Fibroblast of skin of scalp (primary cell): Measurements from ENCODE around the gene GRAMD1B.
A peak's percentile ranks its signal among the peaks of the same experiment; 100 is the strongest.
"Not testable (repeated sequence)": the region's sequence is repeated elsewhere in the genome, so short reads cannot be mapped to it uniquely, and the experiment has no call there.

Experiments
- DNase-seq: peaks from one replicate; pipeline ENCODE4 v3.0.0-alpha.2; 2013

GRAMD1B gene

DNA sequence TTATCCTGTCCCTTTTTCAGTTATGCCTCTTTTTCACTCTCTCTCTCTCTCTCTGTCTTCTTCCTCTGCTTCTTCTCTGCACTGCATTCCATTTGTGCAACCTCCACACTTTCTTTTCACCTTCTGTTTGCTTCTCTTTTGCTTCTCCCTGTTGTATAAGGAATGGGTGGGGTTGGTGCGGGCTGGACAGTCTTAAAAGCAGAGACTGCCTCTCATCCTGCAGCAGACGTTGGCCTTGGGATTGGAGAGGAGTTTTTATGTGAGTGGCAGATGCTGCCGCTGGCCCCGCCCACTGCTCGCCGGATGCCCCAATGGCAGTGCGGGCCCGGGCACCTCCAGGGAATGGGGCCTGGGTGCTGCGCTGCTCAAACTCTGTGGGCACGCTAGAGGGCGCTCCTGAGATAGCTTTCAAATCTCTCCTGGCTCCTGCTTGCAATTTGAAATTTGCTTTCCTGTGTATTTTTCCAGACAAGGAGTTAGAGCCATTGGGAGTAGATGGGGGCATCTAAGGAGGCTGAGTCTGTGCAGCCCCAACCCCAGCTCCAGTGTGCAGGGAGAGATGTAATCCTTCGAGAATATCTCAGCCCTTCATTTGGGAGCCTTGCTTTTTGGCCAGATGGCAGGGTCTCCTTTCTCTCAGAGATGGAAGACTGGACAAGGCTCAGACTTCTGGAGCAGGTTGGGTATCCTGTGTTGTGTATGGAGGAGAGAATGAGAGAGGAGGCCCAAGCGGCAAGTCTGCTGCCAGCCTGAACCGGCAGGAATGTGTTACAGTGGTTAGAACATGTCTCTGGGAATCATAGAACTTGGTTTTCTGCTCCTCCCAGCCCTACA is 81.2 kb downstream of the GRAMD1B start:
- DNase-seq, result peak; percentile 91

DNA sequence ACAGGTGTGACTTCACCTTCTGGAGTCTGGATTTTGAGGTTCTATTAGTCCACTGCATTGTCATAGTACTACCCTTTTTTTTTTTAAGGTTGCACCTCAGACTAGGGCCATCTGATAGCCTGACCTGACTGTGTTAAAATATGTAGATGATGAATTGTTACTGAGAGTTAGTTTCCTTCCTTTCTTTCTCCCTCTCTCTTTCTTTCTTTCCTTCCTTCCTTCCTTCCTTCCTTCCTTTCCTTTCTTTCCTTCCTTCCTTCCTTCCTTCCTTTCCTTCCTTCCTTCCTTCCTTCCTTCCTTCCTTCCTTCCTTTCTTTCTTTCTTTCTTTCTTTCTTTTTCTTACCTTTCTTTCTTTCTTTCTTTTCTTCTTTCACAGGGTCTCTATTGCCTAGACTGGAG is 83.2 kb downstream of the GRAMD1B start:
- not testable (repeated sequence) for DNase-seq

DNA sequence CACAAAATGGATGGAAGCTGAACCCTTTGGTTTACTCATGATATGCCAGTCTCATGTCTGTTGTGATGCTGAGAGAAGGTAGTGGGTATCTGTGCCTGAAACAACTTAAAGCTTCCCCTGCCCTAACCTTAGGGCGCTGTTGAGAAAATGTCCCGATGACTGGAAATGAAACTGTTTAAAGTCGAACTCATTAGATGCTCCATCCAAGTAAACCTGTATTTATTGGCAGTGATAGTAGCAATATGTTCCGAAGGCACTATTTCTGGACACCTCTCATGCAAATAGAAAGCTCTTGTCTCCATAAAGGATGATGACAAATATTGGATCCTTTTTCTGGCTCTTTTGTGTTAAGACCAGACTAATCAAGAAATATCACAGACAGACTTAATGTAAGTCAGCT is 86.2 kb downstream of the GRAMD1B start:
- DNase-seq, result no peak

DNA sequence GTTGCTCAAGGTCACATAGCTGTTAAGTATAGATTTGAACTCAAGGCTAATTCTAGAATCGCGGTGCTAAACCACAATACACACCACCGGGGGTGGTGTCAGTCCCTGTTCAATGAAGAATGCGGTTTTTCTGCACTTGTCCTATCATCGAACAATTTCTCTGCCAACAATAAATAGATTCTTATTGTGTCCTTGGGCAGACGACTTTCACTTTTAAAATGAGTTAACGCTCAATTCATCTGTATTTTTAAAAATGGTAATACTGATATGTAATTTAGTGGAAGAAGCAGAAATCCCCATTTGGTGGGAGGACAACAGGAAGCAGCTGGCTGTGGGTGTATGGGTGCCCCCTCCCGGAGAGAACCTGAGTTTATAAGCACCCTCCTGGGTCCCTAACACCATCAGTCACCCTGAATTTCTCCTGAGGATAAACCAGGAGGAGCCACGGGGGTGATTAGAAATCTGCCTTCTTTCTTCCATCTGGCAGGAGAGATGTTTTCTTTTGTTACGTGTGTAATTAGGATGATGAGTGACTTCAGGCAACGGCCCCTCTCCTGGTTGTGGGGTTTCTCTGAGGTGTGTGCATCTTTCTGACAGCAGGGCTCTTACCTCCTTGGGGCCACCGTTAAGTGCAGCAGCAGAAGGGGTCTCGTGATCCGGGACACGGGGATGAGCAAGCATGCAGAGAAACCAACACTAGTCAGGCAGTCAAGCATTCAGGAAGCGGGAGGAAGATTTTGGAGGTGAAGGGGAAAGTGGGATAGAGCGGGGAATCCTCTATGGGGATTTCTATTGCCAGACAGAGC is 87.7 kb downstream of the GRAMD1B start:
- DNase-seq, result no peak

DNA sequence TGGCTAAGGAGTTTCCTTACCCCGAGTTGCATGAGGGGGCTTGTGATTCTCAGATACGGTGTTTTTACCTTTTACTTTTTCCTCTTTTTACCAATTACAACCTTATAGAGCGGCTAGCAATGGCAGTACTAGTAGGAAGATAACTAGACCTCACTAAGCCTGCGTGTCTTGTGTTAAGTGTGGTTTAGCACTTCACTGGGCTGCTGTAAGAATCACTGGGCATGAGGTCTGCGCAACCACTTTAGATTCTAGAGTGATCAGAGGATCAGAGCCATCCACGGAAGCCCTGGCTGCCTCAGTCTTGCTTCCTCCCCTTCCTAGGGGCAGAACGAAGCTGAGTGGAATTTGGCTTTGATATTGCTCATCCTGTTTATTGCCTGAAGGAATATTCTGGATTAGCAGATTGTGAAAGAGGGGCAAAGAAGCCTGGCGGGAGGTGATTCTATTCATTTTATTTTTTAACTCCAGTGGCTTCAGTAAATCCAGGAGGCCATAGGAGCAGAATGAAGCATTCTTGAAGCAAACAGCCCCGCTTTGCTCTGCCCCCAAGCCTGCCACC is 88.5 kb downstream of the GRAMD1B start:
- no peak for DNase-seq

DNA sequence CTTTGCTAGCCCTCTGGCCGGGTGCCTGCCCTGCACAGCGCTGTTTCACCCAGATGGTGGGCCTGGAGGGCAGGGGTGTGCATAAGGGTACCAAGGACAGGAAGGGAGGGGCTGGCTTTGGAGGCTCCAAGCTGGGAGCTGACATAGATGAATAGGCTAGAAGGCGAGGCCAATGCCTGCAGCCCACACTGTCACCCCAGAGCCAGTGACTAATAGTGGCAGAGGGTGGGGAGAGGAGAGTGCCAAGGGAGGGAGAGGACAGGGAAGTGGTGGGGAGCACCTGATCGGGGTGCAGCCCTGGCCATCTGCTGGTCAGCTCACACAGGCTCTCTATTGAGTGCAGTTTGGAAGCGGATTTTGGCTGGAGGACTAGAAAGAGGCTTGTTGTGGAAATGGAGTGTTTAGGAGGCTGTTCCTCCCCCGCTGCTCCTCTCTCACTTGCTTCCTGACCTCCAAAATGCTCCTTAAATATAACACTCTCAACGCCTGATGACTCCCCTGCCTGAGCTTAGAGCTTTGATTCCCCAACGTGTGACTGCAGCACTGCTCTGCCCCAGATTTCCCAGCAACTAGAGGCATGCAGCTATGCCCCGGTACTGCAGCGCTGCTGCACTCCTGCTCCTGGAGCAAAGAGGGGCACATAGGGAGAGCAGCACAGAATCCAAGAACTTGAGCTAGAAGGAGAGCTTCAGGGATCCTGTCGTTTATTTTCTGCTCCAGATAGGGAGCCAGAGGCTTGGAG is 89.2 kb downstream of the GRAMD1B start:
- DNase-seq, result no peak

DNA sequence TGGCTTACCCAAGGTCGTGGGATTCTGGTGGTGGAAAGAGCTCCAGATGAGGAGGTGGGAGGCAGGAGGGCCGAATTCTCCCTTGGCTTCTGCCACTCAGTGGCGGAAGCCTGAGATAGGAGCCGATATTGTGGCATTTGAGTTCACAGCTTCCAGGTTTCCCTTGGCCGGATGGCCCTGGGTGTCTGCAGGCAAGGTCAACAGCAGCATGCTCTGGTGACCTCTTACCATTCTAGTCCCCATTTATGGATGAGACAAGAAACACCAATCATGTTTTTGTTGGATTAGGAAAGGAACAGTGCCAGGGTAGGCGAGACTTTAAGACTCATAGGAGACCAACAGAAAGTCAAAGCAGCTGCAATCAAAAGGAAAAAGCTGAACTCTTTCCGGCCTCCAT is 89.7 kb downstream of the GRAMD1B start:
- DNase-seq, result no peak

DNA sequence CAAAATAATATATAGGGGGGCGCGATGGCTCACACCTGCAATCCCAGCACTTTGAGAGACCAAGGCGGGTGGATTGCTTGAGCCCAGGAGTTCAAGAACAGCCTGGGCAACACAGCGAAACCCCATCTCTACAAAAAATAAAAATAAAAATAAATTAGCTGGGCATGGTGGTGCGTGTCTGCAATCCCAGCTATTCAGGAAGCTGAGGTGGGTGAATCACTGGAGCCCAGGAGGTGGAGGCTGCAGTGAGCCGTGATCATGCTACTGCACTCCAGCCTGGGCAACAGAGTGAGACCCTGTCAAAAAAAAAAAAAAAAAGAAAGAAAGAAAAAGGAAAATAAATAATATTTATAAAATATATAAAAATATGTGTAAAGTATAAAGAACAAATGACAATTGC is 90.4 kb downstream of the GRAMD1B start:
- DNase-seq, result not testable (repeated sequence)

DNA sequence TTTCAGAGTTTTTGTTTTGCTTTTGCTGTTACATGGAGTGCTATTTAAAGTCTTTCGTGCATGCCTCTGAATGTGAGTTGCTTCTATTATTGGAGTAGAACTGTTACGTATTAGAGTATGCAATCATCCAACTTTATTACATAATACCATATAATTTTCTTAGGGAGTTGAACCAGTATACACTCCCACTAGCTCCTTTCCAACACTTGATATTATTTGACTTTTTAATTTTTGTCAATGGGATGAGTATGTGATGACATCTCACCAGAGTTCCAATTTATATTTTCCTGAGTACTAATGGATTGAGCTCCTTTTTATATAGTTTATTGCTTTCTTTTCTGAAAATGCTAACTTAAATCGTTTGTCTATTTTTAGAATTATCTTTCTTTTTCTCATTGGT is 90.9 kb downstream of the GRAMD1B start:
- no peak for DNase-seq

DNA sequence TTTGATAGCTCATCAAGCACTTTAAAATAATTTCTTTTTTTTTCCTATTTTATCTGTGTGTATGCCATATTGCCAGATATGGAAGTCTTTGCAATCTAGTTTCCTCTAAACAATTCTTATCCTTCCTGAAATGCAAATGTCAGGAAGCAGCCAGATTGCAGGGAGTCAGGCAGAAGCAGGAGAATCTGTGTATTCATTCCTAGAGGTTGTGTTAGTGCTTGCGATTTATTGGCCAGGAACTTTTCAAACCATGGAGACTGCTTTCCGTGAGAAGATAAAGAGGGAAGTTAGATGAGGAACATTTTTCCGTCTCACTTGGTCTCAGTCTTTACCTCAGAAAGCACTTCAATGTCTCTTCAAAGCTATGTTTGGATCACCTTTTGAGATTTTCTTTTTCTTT is 91.9 kb downstream of the GRAMD1B start:
- no peak for DNase-seq

DNA sequence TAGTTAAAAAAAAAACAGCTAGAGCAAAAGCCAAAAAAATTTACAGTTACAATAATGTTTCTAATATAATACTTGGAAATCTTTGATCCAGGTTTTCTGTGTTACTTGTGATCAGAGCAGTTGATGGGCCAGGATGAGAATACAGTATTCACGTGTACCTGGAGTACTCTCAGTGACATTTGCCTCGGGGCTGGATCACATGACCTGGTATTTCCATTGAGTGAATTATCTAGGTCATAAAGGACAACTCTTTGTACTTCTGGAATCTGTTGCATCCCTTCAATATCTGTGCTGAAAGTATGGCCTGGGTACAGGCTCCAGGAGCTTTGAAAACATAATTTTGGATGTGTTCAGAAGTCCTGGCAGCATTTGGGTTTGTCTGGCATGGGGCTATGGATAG is 93.5 kb downstream of the GRAMD1B start:
- DNase-seq, result no peak

DNA sequence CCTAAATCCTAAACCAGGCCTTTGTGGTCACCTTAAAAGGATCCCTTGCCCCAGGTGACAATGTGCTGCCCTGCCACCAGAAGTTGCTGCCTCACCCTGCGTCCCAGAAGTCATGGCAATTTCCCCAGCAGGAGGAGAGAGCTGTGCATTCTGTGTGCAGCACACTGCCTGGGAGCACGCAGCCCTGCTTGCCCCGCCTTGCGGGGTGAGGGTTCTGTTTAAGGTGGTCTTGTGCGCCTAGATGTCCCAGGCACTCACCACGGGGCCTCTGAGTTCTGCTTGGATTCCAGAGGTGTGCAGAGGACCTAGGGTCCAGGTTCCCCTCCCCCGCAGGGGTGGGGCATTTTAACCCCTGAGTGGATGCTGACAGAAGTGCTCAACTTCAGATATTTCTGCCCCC is 95.0 kb downstream of the GRAMD1B start:
- no peak for DNase-seq

DNA sequence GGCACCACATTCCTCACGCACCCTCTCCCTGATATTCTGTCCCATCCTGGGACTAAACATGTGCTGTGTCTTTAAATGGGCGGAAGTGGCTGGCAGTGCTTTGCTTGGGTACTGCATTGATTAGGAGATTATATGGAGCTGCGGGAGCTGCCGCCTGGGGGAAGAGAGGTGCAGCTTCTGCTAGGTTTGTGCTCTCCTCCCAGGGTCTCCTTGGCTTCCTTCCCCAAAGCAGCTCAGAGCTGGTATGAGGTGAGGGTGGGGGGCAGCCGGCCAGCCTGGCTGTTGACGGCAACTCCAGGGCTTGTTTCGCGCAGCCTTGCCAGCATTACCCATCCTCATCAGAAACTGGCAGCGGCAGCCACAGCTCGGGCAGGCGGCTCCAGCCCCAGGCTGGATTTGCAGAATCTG is 95.4 kb downstream of the GRAMD1B start:
- no peak for DNase-seq

DNA sequence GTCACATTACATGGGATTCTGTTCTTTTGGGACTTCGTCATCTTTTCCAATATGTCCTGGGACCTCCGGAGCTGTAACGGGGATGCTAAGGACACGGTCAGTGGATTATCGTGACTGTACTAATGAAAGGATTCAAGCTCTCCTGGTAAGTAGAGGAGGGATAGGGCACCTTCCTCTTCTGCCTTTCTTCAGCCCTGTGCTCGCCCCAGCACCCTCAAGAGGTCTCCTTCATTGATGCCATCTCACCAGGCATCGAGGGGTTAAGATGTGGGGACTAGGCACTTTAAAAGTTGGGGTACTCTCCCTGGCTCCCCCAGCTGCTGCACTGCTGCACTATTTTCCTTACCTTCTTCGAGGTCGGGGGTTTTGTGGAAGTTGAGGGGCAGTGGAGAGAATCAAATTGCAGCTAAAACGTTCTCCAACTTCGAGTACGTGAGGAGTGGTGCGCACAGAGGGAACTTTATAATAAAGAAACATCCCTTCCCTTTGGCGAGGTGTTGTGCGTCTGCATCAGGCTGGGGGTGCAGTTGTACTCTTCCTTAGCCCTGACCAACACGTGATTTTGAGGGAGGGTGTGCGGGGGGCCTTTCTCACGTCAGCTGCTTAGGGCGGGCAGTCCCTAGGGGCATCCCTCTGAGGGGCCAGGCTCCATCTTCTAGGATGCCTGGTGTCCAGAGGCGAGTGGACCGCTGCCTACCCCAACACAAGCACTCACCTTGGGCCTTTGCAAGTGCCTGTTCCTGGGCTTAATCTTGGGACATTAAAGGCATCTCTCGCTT is 96.1 kb downstream of the GRAMD1B start:
- no peak for DNase-seq

DNA sequence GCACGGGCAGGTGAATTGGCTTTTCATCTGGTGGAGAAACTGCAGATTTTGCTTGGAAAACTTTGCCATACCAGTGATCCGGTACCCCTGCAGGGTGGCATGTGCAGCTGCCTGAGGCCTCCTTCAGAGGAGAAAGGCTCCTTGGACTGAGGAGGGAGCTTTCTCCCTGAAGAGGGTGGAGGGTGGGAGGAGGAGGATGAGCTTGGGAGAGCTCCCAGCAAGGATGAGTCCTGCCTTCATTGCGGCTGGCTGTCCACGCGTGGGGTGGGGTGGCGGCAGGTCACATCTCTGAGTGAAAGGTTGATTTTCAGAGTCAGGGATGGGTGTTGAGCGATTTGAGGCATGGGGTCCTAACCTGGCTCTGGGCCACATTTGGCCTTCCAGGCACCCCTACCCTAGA is 96.8 kb downstream of the GRAMD1B start:
- no peak for DNase-seq

DNA sequence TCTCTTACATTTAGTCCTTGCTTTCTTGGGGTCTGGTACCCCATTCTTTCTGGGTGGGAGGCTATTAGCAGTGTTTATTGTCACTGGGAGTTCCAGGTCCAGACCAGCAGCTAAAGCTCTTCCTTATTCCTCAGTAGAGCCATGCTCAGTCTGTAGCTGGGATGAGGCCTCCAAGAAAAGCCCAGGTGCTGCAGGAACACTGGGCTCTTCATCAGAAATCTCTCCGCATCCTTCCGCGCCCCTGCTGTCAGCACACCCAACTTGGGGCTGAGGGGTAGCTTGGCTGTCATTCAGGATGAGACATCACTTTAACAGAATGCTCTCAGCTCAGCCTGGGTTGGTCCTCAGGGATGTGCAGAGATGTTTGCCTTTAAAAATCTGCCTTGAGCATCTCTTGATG is 97.5 kb downstream of the GRAMD1B start:
- no peak for DNase-seq

DNA sequence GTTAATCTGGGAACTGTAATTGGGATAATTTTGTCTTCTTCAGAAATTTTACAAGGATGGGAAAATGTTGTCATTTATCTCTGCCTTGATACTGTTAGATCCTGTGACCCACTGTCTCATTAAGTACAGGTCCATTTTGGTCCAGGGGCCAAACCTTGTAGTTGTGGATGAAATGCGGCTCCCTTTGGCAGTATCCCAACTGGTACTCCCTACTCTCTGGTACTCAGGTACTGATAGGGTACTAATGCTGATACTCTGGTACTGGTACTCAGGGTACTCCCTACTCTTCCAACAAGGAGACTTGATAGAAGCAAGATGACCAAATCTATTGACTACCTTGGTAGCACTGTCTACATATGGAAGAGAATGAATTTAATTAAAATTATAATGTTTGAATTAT is 97.9 kb downstream of the GRAMD1B start:
- DNase-seq, result no peak

DNA sequence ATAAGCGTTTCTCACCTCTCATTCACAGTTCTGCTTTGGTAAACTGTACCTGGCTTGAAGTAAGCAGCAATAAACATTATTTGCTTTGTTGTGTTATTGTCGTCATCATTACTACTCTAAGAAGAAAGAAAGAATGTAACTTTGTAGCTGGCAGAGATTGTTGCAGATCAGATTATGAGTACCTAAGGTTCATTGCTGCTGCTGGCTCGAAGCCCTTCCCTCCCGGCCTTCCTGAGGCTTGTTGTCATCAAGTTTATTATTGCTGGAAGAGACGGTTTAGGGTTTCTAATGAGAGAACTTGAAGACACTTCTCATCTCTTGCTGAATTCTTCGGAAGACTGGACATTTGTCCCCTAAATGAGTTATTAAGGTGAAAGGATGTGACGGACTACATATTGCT is 101.3 kb downstream of the GRAMD1B start:
- DNase-seq, result no peak

DNA sequence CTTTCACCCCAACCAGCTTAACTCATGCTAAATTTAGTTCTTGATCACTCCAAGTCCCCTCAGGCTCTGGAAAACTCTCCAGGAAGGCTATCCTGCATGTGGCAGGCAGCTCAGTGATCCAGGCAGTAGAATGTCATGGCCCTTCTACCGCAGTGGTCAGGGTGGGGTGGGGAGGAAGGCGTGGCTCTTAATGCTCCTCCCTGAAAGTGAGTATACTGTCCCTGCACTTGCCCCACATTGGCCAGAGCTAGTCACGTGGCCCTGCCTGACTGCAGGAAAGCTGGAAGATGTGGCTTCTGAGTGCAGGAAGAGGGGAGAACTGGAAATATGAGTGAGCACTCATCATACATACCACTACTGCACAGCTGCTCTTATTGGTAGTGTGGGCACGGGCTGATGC is 102.1 kb downstream of the GRAMD1B start:
- DNase-seq, result no peak

DNA sequence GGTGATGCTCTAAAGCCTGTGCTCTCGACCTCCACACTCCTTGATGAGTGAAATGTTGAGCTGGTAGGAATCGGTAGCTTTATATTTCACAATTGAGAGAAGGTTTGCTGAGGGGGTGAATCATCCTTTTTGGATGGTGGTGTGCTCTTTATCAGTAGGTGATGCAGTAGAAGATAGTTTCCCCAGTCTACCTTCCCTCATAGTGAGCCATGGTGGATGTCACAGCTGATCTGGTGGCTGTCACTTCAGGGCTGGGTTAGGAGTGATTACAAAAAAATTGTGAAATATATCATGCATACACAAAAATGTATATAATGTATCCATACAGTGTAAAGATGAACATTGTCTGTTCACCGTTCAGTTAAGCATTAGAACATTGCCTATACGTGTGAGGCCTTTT is 105.3 kb downstream of the GRAMD1B start:
- no peak for DNase-seq

DNA sequence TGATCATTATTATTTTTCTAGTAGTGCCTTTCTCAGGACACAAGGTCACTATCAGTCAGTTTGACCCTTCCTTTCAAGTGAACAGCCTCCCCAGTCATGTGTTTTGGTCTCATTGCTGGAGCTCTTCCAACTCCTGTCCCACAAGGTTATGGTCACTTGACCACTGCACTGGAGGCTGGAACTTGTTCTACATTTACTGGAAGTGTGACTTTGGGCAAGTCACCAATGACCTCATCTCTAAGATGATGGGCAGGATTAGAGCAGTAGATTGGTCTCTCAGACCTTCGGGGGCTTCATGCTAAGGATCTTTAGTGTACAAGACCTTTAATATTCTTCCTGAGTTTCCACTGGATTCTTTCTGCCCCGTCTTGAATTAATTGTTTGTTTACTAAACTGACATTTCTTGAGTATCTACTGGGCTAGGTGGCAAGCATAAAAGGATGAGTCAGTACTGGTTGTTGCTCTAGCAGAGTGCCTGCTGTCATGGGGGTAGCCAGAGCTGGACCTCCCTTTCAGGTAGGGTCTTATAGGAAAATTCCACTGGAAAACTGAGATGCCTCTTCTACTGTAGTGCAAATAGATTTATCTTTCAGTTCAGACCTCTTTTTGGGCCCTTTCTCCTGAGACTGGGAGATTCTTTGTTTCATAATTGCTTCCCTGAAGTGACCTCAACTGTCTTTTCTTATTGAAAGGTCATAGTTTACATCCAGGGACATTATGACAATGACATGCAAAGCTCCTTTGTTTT is 106.8 kb downstream of the GRAMD1B start:
- DNase-seq, result no peak
